OCI-LY1 (cell line): ENCODE measurements around the gene PTGDS.

ENCODE experiments used
- H2AFZ ChIP-seq: fragments of 200-600 bp; sonication (generic), shearing (Covaris generic); 2 replicates; pipeline ENCODE4 v1.6.0; 2014; ENCODE audit warnings: antibody characterized with exemption, mild to moderate bottlenecking, low read length
- H3F3A ChIP-seq: fragments of 200-600 bp; sonication (generic), shearing (Covaris generic); 2 replicates; pipeline ENCODE4 v1.6.0; 2014; ENCODE audit warnings: mild to moderate bottlenecking, antibody characterized with exemption, low read length, moderate library complexity; ENCODE audit not compliant: insufficient read depth
- H3K27ac ChIP-seq: fragments of 200-600 bp; sonication (generic); 2 replicates; pipeline ENCODE4 v1.5.1; 2014; ENCODE audit warnings: low read length, mixed run types, mild to moderate bottlenecking, low read depth; ENCODE audit not compliant: poor library complexity, severe bottlenecking
- H3K27me3 ChIP-seq: fragments of 200-600 bp; sonication (generic); 2 replicates; pipeline ENCODE4 v1.6.0; 2014; ENCODE audit warnings: antibody characterized with exemption, mild to moderate bottlenecking, low read length, moderate library complexity; ENCODE audit not compliant: insufficient read depth
- H3K36me3 ChIP-seq: fragments of 200-600 bp; sonication (generic); 2 replicates; pipeline ENCODE4 v1.6.1; 2014; ENCODE audit warnings: mild to moderate bottlenecking, antibody characterized with exemption, low read length, moderate library complexity, mixed read lengths; ENCODE audit not compliant: insufficient read depth
- H3K4me1 ChIP-seq: fragments of 200-600 bp; sonication (generic); 2 replicates; pipeline ENCODE4 v1.5.1; 2014; ENCODE audit warnings: mild to moderate bottlenecking, low read length, moderate library complexity; ENCODE audit not compliant: insufficient read depth, severe bottlenecking
- H3K4me2 ChIP-seq: fragments of 200-600 bp; sonication (generic), shearing (Covaris generic); 2 replicates; pipeline ENCODE4 v1.6.1; 2014; ENCODE audit warnings: low read length
- H3K4me3 ChIP-seq: fragments of 200-600 bp; sonication (generic); 2 replicates; pipeline ENCODE4 v1.5.1; 2014; ENCODE audit warnings: low read length, low read depth, mild to moderate bottlenecking, mixed read lengths; ENCODE audit not compliant: poor library complexity, severe bottlenecking
- H3K79me2 ChIP-seq: fragments of 200-600 bp; shearing (Covaris generic); 2 replicates; pipeline ENCODE4 v1.6.1; 2016; ENCODE audit warnings: mixed run types, low read length, mixed read lengths; ENCODE audit not compliant: insufficient read depth
- H3K9ac ChIP-seq: fragments of 200-600 bp; sonication (generic), shearing (Covaris generic); 2 replicates; pipeline ENCODE4 v1.6.1; 2014; ENCODE audit warnings: mild to moderate bottlenecking, low read length, mixed read lengths
- H3K9me2 ChIP-seq: fragments of 200-600 bp; sonication (generic), shearing (Covaris generic); 2 replicates; pipeline ENCODE4 v1.6.1; 2014; ENCODE audit warnings: low read depth, mild to moderate bottlenecking, low read length, mixed read lengths
- H3K9me3 ChIP-seq: fragments of 200-600 bp; shearing (Covaris generic); 2 replicates; pipeline ENCODE4 v1.6.1; 2014; ENCODE audit warnings: low read length, mixed read lengths
- H4K20me1 ChIP-seq: fragments of 200-600 bp; sonication (generic), shearing (Covaris generic); 2 replicates; pipeline ENCODE4 v1.6.0; 2016; ENCODE audit warnings: mild to moderate bottlenecking, low read length; ENCODE audit not compliant: insufficient read depth
- EZH2 ChIP-seq: fragments of 200-600 bp; sonication (generic), shearing (Covaris generic); IDR thresholded peaks from 2 replicates; pipeline ENCODE4 v1.8.0; 2017; ENCODE audit warnings: borderline replicate concordance, mixed run types, mild to moderate bottlenecking, antibody characterized with exemption, low read length, moderate library complexity, mixed read lengths
- TF ChIP-seq, protein P1 (sequence below): fragments of 200-600 bp; sonication (generic), shearing (Covaris generic); IDR thresholded peaks from 2 replicates; pipeline ENCODE4 v1.5.1; 2017; ENCODE audit warnings: mild to moderate bottlenecking, antibody characterized with exemption, low read length, moderate library complexity, mixed read lengths

Gene PTGDS

DNA sequence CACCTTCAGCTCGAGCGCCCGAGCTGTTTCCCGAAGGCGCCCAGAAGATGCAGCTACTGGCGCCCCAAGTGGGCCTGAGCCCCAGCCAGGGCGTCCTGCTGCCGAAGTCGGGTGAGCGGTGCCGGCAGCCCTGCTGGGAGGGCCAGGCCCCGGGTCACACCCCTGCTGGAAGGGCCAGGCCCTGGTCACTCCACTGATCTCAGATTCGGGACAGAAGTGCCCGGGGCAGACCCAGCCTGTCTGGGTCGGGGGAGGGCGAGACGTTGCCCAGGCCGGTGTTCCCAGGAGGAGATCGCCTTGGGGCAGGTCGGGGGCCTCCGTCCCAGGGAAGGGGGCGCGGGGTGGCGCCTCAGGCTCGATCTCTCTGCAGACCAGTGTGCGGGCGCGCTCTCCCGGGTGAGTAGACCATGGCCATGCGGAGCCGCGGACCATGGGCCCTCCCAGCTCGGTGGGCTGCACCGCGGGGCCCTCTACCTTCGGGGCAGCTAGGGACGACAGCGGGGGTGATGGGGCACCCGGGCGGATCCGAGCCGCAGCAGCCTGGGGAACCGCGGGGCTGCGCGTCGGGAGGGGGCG is 7.8 kb downstream of the PTGDS start:
- no peak overlapping the region for H3K27ac ChIP-seq
- no peak overlapping the region for H3K4me2 ChIP-seq
- no peaks in the 10 kb centered on the region for H3K9me2 ChIP-seq

DNA sequence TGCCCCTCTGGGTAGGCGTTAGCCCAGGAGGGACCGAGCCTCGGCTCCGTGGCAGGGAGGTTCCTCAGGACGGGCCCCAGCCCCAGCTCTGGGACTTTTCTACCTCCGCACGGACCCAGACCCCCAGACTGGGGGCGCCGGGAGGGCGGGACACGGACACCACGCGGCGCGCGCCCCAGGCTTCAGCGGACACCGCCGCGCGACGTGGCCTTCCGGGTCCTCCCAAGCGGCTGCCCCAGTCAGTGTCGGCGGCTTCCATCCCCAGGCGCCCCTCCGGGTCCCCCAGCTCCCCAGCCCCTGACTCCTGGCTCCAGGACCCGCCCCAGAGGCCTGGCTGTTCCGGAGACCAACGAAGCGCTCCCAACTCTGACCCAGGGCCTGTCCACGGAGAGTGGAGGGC is 8.5 kb downstream of the PTGDS start:
- Histone ChIP-seq H3K4me1 (no peaks in the 10 kb centered on the region), H3K9me3 (no peaks in the 10 kb centered on the region), H3K9ac (no peak overlapping the region), H3F3A (no peaks in the 10 kb centered on the region), H3K4me2 (no peak overlapping the region), H3K9me2 (no peaks in the 10 kb centered on the region), H2AFZ (no peak overlapping the region), H4K20me1 (no peaks in the 10 kb centered on the region), H3K4me3 (no peak overlapping the region), H3K79me2 (no peaks in the 10 kb centered on the region), H3K36me3 (no peaks in the 10 kb centered on the region), H3K27me3 (peaks cover 19% of the 10 kb centered on the region), H3K27ac (no peak overlapping the region)
- TF ChIP-seq, protein P1, sequence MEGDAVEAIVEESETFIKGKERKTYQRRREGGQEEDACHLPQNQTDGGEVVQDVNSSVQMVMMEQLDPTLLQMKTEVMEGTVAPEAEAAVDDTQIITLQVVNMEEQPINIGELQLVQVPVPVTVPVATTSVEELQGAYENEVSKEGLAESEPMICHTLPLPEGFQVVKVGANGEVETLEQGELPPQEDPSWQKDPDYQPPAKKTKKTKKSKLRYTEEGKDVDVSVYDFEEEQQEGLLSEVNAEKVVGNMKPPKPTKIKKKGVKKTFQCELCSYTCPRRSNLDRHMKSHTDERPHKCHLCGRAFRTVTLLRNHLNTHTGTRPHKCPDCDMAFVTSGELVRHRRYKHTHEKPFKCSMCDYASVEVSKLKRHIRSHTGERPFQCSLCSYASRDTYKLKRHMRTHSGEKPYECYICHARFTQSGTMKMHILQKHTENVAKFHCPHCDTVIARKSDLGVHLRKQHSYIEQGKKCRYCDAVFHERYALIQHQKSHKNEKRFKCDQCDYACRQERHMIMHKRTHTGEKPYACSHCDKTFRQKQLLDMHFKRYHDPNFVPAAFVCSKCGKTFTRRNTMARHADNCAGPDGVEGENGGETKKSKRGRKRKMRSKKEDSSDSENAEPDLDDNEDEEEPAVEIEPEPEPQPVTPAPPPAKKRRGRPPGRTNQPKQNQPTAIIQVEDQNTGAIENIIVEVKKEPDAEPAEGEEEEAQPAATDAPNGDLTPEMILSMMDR = no peak
- no peak for TF ChIP-seq EZH2

More for the DNA sequence above, 7.8 kb downstream of the PTGDS start:
- H2AFZ ChIP-seq = no peak overlapping the region
- no peaks in the 10 kb centered on the region for H3K9me3 ChIP-seq
- TF ChIP-seq, protein P1 = no peak
- TF ChIP-seq EZH2 = no peak
- H3K9ac ChIP-seq = no peak overlapping the region
- H3K36me3 ChIP-seq = no peaks in the 10 kb centered on the region
- no peaks in the 10 kb centered on the region for H3F3A ChIP-seq
- no peaks in the 10 kb centered on the region for H3K4me1 ChIP-seq
- H3K27me3 ChIP-seq = peaks cover 21% of the 10 kb centered on the region
- no peak overlapping the region for H3K4me3 ChIP-seq
- H4K20me1 ChIP-seq = no peaks in the 10 kb centered on the region
- H3K79me2 ChIP-seq = no peaks in the 10 kb centered on the region

DNA sequence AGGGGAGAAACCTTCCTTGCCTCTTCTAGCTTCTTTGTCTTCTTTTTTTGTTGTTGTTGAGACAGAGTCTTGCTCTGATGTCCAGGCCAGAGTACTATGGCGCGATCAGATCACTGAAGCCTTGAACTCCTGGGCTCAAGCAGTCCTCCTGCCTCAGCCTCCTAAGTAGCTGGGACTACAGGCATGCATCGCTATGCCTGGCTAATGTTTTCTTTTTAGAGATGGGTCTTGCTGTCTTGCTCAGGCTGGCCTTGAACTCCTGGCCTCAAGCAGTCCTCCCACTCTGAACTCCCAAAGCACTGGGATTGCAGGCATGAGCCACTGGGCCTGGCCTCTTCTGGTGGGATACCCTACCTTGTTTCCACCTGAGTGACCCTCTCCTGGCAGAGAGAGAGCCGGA is 11.6 kb downstream of the PTGDS start:
- Histone ChIP-seq H3F3A (no peaks in the 10 kb centered on the region), H3K9me2 (no peaks in the 10 kb centered on the region), H3K27me3 (peaks cover 17% of the 10 kb centered on the region; the same call in 1 of the 2 replicates), H2AFZ (no peak overlapping the region), H3K9me3 (no peaks in the 10 kb centered on the region), H3K4me2 (no peak overlapping the region), H3K36me3 (no peaks in the 10 kb centered on the region; the same call in 1 of the 2 replicates), H3K4me1 (peaks cover 12% of the 10 kb centered on the region), H3K9ac (no peak overlapping the region), H3K4me3 (no peak overlapping the region), H3K79me2 (no peaks in the 10 kb centered on the region), H3K27ac (no peak overlapping the region), H4K20me1 (no peaks in the 10 kb centered on the region)
- no peak for TF ChIP-seq EZH2
- TF ChIP-seq, protein P1 = no peak
